Astrocyte of the cerebellum (primary cell): ENCODE data around the gene CTSH.

Experiments
- DNase-seq: peaks from one replicate; pipeline ENCODE4 v3.0.0-alpha.2; 2011; ENCODE audit warnings: low read depth
- H3K4me3 ChIP-seq: 2 replicates; pipeline ENCODE4 v1.5.1; 2011; ENCODE audit warnings: mild to moderate bottlenecking, low read depth, low read length, moderate library complexity
- in situ Hi-C: cut with HindIII; loops from 2 replicates; pipeline ENCODE4 v1.10.0; 2017; ENCODE audit warnings: low sequenced_read_pairs
- TF ChIP-seq, protein P1 (sequence below): IDR thresholded peaks from 2 replicates; pipeline ENCODE4 v1.5.1; 2012; ENCODE audit warnings: low read length, low read depth, moderate library complexity, mild to moderate bottlenecking; ENCODE audit errors: missing control alignments

CTSH gene

DNA sequence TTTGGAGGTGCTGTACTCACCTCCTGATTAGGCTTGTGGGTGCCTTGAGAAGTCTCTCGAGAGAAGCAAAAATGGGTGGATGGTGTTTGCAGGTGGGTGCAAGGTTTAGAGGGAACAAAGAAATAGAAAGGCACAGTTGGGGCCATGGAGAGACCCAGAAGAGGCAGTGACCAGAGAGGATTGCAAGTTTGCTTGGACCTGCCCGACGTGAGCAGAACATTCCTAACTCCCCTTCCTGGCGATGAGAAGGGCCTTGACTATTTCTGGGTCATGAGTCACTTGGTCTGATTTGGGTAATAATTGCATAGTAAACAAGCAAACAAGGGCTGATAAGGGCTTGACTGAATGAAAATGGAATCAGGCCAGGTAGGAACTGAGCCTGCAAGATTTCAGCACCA is 7.0 kb upstream of the CTSH start:
- no peak for DNase-seq
- TF ChIP-seq, protein P1, sequence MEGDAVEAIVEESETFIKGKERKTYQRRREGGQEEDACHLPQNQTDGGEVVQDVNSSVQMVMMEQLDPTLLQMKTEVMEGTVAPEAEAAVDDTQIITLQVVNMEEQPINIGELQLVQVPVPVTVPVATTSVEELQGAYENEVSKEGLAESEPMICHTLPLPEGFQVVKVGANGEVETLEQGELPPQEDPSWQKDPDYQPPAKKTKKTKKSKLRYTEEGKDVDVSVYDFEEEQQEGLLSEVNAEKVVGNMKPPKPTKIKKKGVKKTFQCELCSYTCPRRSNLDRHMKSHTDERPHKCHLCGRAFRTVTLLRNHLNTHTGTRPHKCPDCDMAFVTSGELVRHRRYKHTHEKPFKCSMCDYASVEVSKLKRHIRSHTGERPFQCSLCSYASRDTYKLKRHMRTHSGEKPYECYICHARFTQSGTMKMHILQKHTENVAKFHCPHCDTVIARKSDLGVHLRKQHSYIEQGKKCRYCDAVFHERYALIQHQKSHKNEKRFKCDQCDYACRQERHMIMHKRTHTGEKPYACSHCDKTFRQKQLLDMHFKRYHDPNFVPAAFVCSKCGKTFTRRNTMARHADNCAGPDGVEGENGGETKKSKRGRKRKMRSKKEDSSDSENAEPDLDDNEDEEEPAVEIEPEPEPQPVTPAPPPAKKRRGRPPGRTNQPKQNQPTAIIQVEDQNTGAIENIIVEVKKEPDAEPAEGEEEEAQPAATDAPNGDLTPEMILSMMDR, result no peak
- no peak overlapping the region for H3K4me3 ChIP-seq
- in situ Hi-C loops, result no loop called here

DNA sequence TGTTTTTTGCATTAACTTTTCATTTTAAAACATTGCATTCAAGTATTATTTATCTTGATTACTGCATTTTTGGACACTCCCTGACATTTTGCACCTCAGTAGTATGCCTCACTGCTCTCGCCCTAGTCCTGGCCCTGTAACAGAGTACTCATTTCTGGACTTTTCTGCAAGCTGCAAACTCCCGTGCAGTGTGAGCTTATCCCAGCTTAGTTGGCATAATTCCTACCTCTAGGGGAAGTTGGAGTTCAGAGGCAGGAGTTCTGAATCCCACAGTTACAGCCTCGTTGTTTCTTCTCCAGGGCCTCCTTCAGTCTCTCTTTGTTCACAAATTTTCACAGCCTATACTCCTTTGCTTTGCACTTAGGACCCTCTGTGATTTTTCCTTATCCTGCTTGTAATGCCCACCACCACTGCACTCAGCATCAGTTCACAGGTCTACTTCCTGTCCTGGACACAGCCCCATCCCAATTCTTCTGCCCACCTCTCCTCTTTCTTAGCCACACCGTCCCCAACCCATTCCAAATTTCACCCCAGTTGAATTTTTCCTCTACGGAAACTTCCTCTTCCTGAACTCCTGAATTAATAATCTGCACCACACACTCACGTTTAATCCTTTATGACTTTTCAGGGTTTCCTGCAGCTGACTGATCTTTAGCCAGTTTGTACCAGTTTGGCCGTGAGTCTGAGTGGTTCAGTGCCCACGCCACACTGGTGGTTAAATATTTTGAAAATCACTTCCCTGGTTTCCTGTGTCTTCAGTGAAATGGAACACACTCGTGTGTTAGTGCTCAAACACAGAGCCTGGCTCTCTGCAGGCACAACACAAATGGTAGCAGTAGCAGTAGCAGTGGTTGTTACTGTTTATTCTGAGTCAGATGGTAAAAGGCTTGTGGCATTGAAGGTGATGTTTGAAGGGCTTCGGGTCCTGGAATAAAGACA is 6.3 kb upstream of the CTSH start:
- DNase-seq, result no peak
- TF ChIP-seq, protein P1, result peak; percentile 43
- in situ Hi-C loops, result no loop called here
- no peak overlapping the region for H3K4me3 ChIP-seq

DNA sequence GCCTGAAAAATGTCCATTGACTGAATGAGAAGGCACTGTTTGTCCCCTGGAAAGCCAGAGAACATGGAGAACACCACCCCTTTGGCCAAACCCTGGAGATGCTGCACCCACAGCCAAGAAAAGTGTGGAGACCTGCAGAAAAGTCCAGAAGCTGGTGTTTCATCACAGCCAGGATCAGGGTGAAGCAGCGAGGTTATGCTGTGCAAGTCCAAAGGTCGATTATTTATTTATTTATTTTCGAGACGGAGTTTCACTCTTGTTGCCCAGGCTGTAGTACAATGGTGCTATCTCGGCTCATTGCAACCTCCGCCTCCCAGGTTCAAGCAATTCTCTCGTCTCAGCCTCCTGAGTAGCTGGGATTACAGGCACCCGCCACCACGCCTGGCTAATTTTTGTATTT is 5.5 kb upstream of the CTSH start:
- TF ChIP-seq, protein P1, result no peak
- no peak overlapping the region for H3K4me3 ChIP-seq
- in situ Hi-C loops, result no loop called here
- no peak for DNase-seq

DNA sequence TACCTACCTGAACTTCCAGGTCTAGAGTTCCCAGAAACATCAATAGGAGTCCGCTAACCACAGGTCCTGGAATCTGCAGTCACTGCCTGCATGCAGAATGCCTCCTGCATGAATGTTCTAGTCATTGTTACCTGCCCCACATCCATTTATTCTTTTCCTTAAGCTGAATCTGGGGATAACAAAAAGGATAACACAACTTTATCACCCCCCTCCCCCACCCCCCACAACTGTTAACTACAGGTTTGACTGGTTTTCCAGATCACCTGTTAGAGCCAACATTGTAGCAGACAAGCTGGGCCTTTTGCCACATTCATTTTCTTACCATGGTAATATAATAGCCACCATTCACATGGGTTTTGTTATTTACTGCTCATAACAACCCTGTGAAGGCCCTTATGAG is 4.6 kb upstream of the CTSH start:
- no peak overlapping the region for H3K4me3 ChIP-seq
- TF ChIP-seq, protein P1, result no peak
- DNase-seq, result no peak
- in situ Hi-C loops, result no loop called here

DNA sequence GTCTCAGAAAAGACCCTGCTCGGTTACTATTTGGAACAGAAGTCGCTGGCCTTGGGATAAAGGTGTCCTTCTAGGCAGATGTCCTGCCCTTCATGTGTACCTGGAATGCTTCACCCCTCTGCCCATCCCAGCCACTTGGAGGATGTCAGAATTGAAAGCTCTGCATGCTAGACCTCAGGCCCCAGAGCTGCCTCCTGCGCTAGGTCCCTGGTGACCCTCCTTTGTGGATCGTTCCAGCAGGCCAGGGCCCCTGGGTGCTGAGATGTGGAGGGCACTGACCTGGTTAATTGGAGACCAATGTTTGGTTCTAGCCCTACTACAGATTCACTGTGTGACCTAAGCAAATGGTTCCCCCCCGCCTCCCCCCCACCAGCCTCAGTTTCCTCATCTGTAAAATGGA is 2.7 kb upstream of the CTSH start:
- DNase-seq, result no peak
- H3K4me3 ChIP-seq, result no peak overlapping the region
- in situ Hi-C loops, result no loop called here
- TF ChIP-seq, protein P1, result no peak

DNA sequence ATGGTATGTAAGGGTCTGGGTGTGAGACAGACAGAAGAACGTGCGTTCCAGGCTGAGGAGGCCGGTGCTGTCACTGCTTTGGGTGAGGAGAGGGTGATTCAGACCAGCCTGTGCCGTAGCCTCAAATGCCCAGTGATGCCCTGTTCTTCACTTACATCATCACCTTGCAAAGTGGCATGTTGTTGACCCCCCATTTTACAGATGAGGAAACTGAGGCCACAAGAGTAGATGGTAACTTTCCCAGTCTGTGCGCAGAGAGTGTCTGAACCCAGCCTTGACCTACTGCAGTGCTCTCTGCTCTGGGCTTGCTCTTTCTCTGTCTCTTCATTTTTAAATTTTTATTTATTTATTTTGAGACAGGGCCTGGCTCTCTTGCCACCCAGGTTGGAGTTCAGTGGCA is 1.6 kb upstream of the CTSH start:
- no peak for DNase-seq
- no peak overlapping the region for H3K4me3 ChIP-seq
- in situ Hi-C loops, result no loop called here
- TF ChIP-seq, protein P1, result no peak
